Epithelial cell of prostate (primary cell): Measurements from ENCODE around the gene MASP1.

Experiments
- DNase-seq: peaks from one replicate; pipeline ENCODE4 v3.0.0-alpha.2; 2011; ENCODE audit warnings: low read depth, low spot score
- H3K27ac ChIP-seq: fragments of 450-650 bp; 2 replicates; pipeline ENCODE4 v1.5.1; 2017; ENCODE audit warnings: mild to moderate bottlenecking

Gene MASP1

DNA sequence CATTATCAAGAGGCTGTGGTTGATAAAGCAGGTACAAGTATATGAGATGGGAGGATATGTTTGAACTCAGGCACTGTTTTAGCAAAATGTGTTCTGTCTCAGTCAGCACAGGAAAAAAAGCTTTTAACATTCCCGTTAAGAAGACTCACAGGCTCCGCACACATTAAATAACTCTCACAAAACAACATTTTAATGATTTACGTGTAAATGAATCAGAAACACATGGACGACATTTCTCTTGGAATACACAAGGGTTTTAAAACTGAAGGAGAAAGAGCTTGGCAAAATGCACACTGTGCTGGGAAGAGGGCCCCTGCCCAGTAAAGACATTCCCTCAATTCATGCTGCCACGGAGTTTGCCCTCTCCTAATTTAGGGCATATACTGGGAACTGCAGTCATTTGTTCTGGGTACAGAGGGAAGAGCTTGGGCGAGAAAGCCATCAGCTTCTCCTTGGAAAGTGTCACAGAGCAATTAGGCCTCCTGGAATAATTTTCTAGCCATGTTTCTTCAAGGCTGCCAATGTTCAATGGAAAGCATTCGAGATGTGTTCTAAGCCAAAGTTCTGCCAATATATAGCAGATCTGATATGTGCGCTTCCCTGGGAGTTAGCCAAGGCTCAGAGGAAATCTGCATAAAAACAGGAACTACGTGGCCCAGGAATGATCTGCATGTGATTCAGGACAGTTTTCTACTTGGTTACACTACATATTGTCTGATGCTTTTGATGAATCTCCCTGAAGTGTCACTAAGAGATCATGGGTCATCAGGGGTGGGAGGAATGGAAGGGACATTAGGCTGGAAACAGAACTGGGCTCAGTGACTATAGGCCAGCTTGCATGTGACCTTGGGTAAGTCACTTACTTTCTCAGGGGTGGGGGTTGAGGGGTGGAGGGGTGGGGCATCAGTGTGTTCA, 2.2 kb upstream of the MASP1 start:
- DNase-seq = no peak
- no peak overlapping the region for H3K27ac ChIP-seq

DNA sequence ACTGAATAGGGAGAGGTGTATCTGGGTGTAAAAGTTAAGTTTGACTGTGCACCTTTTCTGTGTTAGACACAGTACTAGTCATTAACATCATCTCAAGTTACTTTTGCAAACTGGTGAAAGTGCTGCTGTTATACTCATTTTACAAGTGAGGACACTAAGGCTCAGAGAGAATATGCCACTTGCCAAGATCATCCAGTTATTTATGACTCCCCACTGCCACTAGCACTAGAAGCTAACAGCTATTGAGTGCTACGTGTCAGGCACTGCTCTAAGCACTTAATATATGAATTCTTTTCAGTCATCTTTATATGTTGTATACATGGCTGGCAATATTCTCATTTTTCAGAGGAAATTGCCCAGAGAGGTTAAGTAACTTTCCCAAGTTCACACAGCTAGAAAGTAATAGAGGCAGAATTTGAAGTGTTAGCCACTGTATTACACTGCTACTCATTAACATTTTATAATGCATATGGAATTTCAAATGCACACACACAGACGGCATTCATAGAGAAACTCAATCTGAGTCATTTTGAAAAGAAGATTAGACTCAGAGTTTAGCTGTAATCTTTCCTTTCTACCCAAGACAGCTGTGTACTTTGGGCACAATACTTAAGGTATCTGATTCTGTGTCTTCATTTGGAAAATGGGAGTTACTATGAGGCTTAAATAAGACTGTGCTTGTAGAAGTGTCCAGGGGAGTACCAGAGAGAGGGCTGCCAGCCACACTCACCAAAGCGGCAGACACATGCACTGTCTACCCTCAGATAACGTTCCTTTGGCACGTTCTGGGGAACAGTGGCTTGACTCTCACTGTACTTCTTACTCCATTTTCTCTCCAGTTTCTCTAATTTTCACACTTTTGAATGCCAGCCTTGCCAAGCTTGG, 1.3 kb upstream of the MASP1 start:
- H3K27ac ChIP-seq = no peak overlapping the region
- DNase-seq = no peak

DNA sequence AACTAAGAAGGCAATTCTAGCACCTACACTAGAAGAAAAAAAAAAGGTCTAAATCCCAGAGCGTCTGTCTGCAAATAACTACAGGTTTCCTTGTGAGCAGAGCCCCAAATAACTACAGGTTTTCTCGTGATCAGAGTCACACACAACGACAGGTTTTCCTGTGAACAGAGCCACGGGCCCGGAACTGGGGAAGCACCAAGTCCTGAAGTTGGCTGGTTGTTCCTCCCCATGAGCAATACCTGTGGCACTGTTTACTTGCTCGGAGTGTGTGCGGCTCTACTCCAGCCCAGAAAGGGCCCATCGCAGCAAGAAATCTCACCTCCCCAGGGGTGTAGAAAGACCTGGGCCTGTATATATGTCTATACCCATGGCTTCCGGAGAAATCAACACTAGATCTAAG, 644 bp upstream of the MASP1 start:
- no peak for DNase-seq
- no peak overlapping the region for H3K27ac ChIP-seq

DNA sequence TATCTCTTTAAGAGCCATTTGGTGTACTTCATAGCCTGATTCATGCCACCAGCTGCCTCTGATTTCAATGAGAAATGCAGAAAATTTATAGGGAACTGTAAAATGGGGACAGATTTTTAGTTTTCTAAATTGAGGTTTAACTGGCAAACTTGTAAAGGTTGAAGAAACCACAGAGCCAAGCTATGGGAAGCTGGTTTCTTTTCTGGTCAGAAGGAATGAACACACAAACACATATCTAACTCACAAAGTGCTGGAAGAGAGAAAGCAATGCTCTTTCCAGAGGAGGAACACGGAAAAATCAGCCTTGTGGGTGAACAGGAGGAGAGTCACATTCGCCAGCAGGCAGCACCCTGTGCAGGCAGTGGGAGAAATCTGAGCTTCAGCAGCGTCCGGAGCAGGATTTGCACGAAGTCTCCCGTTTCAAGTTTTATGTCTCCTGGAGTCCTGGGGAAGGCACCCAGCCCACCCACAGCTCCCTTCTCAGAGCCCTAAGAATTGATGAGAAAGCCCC, 481 bp downstream of the MASP1 start:
- DNase-seq = no peak
- H3K27ac ChIP-seq = no peak overlapping the region

DNA sequence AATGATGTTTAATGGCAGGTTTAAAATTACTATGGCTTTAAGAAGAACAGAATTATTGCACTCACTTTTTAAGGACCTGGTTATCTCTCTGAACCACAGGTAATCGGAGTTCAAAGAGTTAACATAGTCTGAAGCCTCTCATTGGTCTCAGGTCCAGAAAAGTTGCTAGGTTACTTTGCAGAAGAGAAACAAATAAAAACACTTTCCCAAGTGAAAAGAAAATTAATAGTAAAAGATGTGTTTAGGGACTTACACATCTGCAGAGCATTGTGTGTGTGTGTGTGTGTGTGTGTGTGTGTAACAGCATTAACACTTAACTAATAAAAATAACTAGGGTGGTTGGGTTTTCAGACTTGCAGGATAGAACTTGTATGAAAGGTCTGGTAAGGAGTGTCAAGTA, 1.0 kb downstream of the MASP1 start:
- no peak overlapping the region for H3K27ac ChIP-seq
- no peak for DNase-seq

DNA sequence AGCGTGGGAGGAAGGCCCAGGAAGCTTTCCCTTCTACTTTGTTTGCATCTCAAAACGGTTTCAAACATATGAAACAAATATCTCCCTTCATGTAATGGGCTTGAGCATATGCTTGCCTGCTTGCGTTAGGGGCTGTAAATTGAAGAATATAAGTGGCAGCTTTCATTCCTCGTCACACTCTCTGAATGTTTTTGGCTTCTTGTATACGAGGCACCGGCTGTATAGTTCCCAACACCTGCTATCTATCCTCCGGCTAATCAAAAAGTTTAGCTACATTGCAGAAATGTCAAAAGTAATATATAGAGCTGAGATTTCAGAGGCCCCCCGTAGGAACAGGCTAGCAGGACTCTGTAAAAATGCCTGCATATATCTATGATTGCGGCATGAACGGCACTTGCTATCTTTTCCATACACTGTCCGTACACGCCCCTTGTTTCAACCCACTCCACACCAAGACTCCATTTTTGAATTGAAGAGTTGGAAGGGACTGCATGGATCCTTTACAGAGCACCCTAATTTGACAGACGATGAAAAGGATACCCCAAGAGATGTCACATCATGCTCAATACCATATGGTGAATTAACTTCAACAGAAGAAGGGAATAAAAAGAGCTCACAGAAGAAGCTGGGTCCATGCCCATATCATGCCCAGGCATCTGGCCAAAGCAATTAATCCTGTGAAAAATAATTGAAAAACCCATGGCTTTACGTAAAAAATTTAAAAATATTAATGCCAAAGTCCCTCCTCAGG, 2.5 kb downstream of the MASP1 start:
- H3K27ac ChIP-seq = no peak overlapping the region
- no peak for DNase-seq

DNA sequence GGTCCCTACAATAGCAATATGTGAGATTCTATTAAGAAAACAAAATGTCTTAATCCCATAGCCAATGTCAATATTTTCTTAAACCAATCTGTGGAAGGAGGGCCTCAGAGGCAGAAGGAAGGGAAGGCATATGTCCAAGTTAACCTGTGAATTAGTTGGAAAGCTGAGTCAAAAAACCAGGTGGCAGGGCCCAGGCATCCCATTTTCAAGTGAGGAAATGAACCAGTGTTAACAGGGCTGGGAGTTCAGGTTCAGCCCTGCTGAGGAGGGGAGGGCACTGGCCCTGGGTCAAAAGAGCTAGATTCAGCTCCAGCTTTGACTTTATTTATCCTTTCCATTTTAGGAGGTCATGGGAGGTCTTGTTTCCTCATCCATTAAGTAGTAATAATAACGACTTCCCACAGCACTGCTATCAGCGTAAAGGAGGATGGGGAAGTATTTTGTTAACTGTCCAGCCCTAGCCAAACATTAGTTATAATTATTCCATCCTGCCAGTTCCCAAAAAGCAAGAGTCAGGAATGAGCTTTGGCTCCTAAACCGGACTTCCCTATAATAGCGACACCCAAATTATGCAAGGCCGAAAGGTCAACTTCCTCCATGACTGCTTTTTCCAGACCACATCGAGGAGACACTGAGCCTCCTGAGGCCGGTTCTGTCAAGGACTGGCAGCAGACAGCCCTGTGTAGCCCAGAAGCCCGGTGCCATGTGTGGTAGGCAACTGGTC, 3.2 kb downstream of the MASP1 start:
- no peak overlapping the region for H3K27ac ChIP-seq
- no peak for DNase-seq

DNA sequence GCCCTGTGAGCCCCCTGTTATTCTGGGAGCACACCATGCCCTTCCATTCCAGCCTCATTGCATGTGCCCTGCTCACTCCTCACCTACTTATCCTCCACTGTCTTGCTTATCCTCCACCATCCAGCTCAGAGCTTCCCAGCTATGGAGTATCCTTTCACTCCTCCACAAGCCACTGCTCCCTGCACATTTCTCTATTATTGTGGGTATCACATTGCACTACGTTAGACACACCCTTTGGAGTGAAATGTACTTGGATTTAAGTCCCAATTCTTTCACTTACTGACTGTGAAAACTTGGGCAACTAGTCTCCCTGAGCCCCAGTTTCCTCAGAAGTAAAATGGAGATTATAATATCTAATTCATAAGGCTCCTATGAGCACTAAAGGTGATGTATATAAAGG, 4.3 kb downstream of the MASP1 start:
- DNase-seq = no peak
- no peak overlapping the region for H3K27ac ChIP-seq

DNA sequence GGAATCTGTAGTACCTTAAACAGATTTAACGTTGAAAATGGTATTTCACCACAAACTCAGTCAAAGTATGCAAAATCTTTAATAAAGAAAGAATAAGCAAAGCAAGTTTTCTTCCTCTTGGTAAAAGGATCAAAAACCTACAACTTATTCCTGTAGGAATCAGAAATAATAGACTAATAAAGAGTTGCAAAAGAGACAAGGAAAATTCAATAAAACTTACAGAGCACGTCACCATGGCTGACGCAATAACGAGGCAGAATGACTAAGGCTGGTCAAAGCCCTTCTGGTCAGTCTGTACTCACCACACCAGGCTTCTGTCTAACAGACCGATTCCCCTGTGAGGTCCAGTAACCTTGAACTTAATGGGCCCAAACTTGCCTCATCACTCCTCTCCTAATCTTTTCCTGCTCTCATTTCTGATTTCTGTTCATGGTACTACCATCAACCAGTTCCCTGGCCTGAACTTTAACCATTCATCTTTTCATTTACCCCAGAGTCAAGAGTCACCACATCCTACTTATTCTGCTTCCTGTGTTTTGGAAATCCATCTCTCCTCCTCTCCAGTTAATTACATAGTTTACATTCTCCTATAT, 5.0 kb downstream of the MASP1 start:
- no peak overlapping the region for H3K27ac ChIP-seq
- no peak for DNase-seq

DNA sequence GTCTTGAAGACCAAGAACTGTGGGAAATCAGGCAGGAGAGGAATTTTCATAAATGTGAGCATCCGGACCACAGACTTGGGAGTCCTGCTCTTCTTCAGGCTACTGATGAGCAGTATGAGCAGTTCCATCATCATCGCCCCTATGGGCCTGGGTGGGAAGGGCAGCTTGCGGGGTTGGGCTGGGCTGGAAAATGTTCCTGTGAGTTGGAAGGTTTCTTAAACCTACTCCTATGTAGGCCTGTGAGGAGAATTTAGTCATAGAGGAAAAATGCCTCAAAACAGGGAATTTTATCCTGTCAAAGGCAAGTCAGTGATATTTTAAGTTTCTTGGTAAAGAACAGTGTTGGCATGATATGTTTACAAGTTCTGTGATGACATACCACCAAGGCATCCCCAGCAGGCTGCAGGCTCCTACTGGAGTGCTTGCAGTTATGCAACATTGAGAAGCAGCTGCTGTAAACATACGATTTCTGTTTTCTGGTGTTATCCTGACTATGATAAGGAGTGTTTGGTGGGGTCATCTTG, 10.3 kb downstream of the MASP1 start:
- H3K27ac ChIP-seq = no peak overlapping the region
- no peak for DNase-seq

DNA sequence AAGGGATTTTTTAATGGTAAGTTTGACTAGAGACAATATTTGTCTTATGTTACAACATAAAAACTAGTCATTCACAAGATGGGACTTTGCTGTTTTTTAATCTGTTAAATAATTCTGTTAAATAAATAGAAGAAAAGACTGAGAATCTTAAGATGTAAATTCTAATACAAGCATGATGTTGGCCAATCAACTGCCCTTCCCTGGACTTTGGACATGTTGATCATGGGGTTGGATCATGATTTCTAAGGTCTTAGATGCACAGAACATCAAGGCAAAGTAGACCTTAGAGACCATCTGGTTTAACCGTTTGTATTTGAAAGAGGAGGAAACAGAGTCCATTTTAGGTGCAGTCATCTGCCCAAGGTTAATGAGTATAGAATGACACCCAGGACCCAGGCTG, 10.9 kb downstream of the MASP1 start:
- H3K27ac ChIP-seq = no peak overlapping the region
- no peak for DNase-seq

DNA sequence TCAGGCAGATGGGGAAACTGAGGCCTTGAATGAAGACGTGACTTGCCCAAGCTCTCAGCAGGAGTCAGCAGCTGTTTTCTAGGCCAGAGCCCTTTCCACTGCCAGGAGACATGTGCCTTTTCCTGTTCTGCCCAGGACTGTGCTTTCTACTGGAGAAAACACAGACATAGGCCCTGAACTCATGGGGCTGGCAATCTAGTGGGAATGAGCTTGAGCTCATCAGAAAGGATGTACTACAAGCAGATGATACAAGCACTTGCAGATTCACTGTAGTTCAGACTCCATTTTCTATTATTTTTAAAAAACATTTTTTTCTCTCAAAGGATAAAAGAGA, 14.4 kb downstream of the MASP1 start:
- no peak overlapping the region for H3K27ac ChIP-seq
- DNase-seq = no peak

DNA sequence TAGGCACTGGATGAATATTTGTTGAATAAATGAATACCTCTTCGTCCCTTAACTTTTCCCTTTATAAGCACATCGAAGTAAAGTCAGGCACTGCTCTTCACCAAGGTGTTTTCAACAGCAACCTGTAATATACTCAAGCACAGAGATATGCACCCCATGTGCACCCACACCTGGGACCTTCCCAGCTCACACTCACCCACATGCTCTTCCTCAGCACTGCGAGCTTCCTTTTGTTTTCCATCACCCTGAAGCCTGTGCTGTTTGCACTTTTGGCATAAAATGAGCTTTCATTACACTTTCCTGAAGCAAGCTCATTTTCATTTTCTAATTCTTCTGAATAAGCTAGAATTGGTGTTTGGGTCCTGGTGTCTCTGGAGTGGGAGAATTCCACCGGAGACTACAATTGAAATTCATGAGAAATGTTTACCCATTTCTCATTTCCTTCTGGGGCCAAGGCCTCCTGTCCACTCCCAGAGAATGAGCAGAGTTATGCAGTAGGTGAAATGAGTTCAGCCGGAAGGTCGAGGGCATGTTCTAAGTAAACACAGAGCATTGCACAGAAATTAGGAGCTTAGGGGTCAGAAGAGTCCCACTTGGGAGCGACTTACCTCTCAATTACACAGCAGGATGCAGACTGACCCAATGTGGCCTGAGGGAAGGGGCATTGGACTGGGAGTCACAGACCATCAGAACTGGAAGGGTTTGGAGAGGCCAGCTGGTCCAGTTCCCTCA, 15.0 kb downstream of the MASP1 start:
- H3K27ac ChIP-seq = no peak overlapping the region
- no peak for DNase-seq

DNA sequence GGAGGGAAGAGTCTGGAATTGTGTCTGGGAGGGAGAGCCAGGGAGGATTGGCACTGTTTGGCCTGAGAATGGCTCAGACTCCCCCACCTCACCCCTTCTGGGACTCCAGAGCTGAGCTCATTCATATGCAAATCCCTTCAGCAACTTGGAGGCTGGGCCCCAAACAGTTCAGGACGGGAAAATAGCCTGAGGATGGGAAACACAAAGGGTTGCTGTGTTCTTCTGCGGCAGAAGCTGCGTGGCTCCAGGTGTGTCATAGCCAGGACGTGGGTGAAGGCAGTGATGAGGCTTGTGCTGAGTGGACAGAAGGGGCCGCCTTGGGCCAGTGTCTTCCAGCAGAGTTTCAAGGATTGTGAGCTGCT, 16.6 kb downstream of the MASP1 start:
- peak; percentile 57 for DNase-seq
- H3K27ac ChIP-seq = no peak overlapping the region

DNA sequence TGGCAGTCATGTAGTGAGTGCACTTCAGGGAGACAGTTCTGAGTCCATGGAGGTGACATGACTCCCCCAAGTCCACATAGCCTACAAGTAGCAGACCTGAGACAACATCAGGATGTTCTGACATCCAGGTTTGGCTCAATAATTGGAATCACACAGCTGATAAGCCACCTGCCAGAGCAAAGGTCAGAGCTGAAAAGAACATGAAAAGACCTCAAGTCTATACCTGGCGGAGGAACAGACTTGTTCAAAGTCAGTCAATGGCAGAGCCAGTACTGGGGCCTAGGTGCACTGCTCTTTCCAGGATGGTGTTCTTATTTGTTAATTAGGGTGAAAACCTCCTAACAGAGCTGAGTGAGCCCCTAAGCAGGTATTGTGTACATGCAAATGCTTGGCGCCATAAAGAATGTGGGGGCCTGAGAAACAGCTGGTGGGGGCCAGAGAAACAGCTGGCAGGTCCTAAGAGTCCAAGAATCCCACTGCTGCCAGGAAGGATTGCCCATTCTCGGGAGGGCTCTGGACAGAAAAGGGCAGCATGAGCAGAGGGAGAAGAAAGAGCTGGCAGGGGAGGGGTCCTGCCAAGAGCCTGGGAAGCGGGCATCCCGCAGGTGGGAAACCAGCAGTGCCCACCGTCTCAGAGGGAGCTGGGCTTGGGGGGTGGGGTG, 17.1 kb downstream of the MASP1 start:
- H3K27ac ChIP-seq = no peak overlapping the region
- no peak for DNase-seq

DNA sequence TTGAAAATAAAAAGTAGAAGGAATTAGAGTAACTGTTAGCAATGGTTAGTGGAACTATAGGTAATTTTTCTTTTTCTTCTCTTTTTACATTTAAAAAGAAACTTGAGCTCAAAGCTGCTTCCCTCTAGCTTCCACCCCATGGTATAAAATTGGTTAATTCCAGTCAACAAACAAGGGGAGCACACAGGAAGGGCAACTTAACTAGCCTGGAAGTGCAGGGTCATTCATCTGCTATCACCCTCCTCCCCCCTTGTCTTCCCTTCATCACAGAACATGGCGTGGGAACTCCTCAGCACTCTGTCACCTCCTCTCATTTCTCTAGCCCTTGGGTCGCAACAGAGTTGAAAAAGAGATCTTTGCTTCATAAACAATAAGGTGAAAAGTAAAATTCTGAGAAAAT, 20.0 kb downstream of the MASP1 start:
- DNase-seq = no peak
- no peak overlapping the region for H3K27ac ChIP-seq

DNA sequence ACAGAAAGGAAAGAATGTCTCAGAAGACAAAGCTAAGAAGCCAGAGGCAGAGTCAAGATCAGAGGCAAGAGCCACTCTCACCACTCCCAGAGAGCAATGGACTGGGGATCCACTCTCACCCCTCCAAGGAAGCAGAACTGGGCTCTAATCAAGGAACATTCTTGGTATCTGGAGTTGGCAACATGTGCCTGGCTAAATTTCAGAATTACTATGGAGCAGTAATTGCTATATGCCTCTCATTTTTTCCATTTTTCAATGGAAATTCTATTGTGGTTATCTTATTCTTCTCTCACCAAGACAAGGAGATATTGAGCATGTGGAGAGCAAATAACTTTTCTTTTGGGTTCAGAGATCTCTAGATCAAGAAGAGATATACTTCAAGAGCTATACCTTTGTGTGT, 22.1 kb downstream of the MASP1 start:
- H3K27ac ChIP-seq = no peak overlapping the region
- no peak for DNase-seq

DNA sequence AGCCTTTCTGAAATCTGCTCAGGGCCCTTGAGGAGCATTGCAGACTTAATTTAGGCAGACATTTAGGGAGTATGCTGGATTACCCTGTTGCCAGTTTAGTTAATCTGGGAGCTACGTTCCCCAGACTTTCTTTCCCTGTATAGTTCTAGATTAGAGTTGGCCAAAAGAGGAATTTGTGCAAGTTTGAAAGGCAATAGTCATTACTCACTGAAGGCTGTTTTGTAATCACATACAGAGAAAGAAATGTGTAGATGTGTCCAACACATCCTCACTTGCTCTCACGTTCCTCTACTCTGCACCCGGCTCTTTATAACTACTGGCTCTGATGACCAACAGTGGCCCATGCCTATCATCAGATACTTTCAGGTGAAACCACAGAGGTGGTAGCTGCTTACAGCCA, 24.2 kb downstream of the MASP1 start:
- no peak for DNase-seq
- no peak overlapping the region for H3K27ac ChIP-seq
